Neural cell (in vitro differentiated cells): Measurements from ENCODE around the gene EPB41. TPM values are rescaled to one million over a fixed set of nuclear protein-coding genes. Genes with fewer than 3 reads are reported as not detected.
"Not testable (repeated sequence)": the region's sequence is repeated elsewhere in the genome, so short reads cannot be mapped to it uniquely, and the experiment has no call there.

Source experiments
- H2AFZ ChIP-seq: fragments of 200-600, 300-800 bp; sonication (generic), shearing (Covaris generic); 2 replicates; pipeline ENCODE4 v1.6.0; 2014; ENCODE audit warnings: low read depth, mild to moderate bottlenecking, antibody characterized with exemption, low read length, moderate library complexity
- H3F3A ChIP-seq: fragments of 200-600 bp; shearing (Covaris generic); 2 replicates; pipeline ENCODE4 v1.6.1; 2016; ENCODE audit warnings: mild to moderate bottlenecking, moderate library complexity, mixed read lengths, antibody characterized with exemption, low read length; ENCODE audit not compliant: insufficient read depth, poor library complexity, severe bottlenecking
- H3K27ac ChIP-seq: fragments of 200-600, 300-800 bp; sonication (generic), shearing (Covaris generic); 2 replicates; pipeline ENCODE4 v1.5.1; 2014; ENCODE audit warnings: mild to moderate bottlenecking, low read length, moderate library complexity
- H3K27me3 ChIP-seq: fragments of 300-800, 200-600 bp; sonication (generic), shearing (Covaris generic); 2 replicates; pipeline ENCODE4 v1.6.0; 2014; ENCODE audit warnings: mild to moderate bottlenecking, low read depth, low read length, moderate library complexity; ENCODE audit not compliant: insufficient read depth
- H3K36me3 ChIP-seq: fragments of 300-800, 200-600 bp; sonication (generic), shearing (Covaris generic); 2 replicates; pipeline ENCODE4 v1.5.1; 2014; ENCODE audit warnings: mild to moderate bottlenecking, antibody characterized with exemption, low read length, moderate library complexity; ENCODE audit not compliant: insufficient read depth
- H3K4me2 ChIP-seq: fragments of 300-800, 200-600 bp; sonication (generic), shearing (Covaris generic); 2 replicates; pipeline ENCODE4 v1.6.0; 2014; ENCODE audit warnings: mild to moderate bottlenecking, low read length
- H3K4me3 ChIP-seq: fragments of 300-800, 200-600 bp; sonication (generic), shearing (Covaris generic); 2 replicates; pipeline ENCODE4 v1.5.1; 2014; ENCODE audit warnings: mild to moderate bottlenecking, low read length, moderate library complexity
- H3K79me2 ChIP-seq: fragments of 200-600 bp; shearing (Covaris generic); replicated peaks from 2 replicates; pipeline ENCODE4 v1.6.0; 2014; ENCODE audit warnings: mild to moderate bottlenecking, low read length, moderate library complexity; ENCODE audit not compliant: insufficient read depth
- H3K9ac ChIP-seq: fragments of 300-800, 200-600 bp; sonication (generic), shearing (Covaris generic); 2 replicates; pipeline ENCODE4 v1.6.1; 2016; ENCODE audit warnings: mild to moderate bottlenecking, low read length, mixed read lengths
- H3K9me2 ChIP-seq: fragments of 200-600 bp; shearing (Covaris generic); 2 replicates; pipeline ENCODE4 v1.6.1; 2016; ENCODE audit warnings: mild to moderate bottlenecking, low read length, mixed read lengths; ENCODE audit not compliant: insufficient read depth
- H3K9me3 ChIP-seq: fragments of 200-600, 300-800 bp; sonication (generic), shearing (Covaris generic); 2 replicates; pipeline ENCODE4 v1.6.1; 2016; ENCODE audit warnings: mild to moderate bottlenecking, mixed run types, low read length, moderate library complexity, mixed read lengths
- H4K20me1 ChIP-seq: fragments of 200-600 bp; shearing (Covaris generic); 2 replicates; pipeline ENCODE4 v1.6.1; 2016; ENCODE audit warnings: mild to moderate bottlenecking, mixed run types; ENCODE audit not compliant: insufficient read depth
- CTCF ChIP-seq: fragments of 450-650 bp; IDR thresholded peaks from 2 replicates; pipeline ENCODE4 v1.5.1; 2014; ENCODE audit warnings: antibody characterized with exemption, mild to moderate bottlenecking, moderate library complexity; ENCODE audit not compliant: poor library complexity, severe bottlenecking
- MXI1 ChIP-seq: fragments of 450-650 bp; conservative IDR thresholded peaks from 2 replicates; pipeline ENCODE4 v1.6.1; 2014; ENCODE audit warnings: antibody characterized with exemption, mild to moderate bottlenecking; ENCODE audit not compliant: poor library complexity, severe bottlenecking
- REST ChIP-seq: IDR thresholded peaks from 2 replicates; pipeline ENCODE4 v1.6.1; 2012; ENCODE audit warnings: borderline replicate concordance
- SMC3 ChIP-seq: fragments of 450-650 bp; conservative IDR thresholded peaks from 2 replicates; pipeline ENCODE4 v1.6.1; 2014; ENCODE audit warnings: antibody characterized with exemption, mild to moderate bottlenecking, moderate library complexity; ENCODE audit not compliant: poor library complexity
- TAF1 ChIP-seq: IDR thresholded peaks from 2 replicates; pipeline ENCODE4 v1.6.1; 2012; ENCODE audit warnings: low read depth
- polyA plus RNA-seq: library from polyadenylated mRNA; depleted of rRNA; stranded (reverse); fragments of >200 nt; gene quantifications from 2 replicates; pipeline ENCODE4 v1.2.3, GENCODE V29; 2014

EPB41 gene
- polyA plus RNA-seq, 1 donor from 2014 or later, result 62.0 TPM

GRCh38 chr1:29064064-29064463 is 149.7 kb downstream of the EPB41 start:
- H3K27me3 ChIP-seq, result no peaks in the 10 kb centered on the region
- no peak overlapping the region for H3K4me2 ChIP-seq
- H3K79me2 ChIP-seq, result no peaks in the 10 kb centered on the region
- no peaks in the 10 kb centered on the region for H3K36me3 ChIP-seq
- H3K9ac ChIP-seq, result no peak overlapping the region
- H4K20me1 ChIP-seq, result no peaks in the 10 kb centered on the region
- no peaks in the 10 kb centered on the region for H3K9me2 ChIP-seq
- no peaks in the 10 kb centered on the region for H3F3A ChIP-seq
- no peaks in the 10 kb centered on the region for H3K9me3 ChIP-seq
- no peak overlapping the region for H3K4me3 ChIP-seq
- no peak overlapping the region for H3K27ac ChIP-seq
- no peak overlapping the region for H2AFZ ChIP-seq
- TF ChIP-seq SMC3 (no peak), CTCF (no peak), TAF1 (no peak), REST (no peak), MXI1 (no peak)

GRCh38 chr1:29077155-29077554 is 162.8 kb downstream of the EPB41 start:
- no peaks in the 10 kb centered on the region for H4K20me1 ChIP-seq
- no peak for TF ChIP-seq MXI1
- TF ChIP-seq CTCF, result no peak
- H3K4me3 ChIP-seq, result no peak overlapping the region
- no peak overlapping the region for H3K9ac ChIP-seq
- no peak overlapping the region for H2AFZ ChIP-seq
- no peaks in the 10 kb centered on the region for H3F3A ChIP-seq
- H3K9me2 ChIP-seq, result no peaks in the 10 kb centered on the region
- no peaks in the 10 kb centered on the region for H3K9me3 ChIP-seq
- H3K4me2 ChIP-seq, result no peak overlapping the region
- no peaks in the 10 kb centered on the region for H3K79me2 ChIP-seq
- H3K36me3 ChIP-seq, result peaks cover 4% of the 10 kb centered on the region
- no peaks in the 10 kb centered on the region for H3K27me3 ChIP-seq
- no peak overlapping the region for H3K27ac ChIP-seq

- not testable (repeated sequence) for H2AFZ ChIP-seq, H3F3A ChIP-seq, H3K27ac ChIP-seq, H3K79me2 ChIP-seq, H3K4me3 ChIP-seq, H3K9me3 ChIP-seq, H4K20me1 ChIP-seq, H3K4me2 ChIP-seq, H3K9me2 ChIP-seq, H3K27me3 ChIP-seq, H3K9ac ChIP-seq, H3K36me3 ChIP-seq
Observed at GRCh38 chr1:29079916-29080629, 165.7 kb downstream of the EPB41 start.
